Putamen (tissue), 1 donor: ENCODE results near the gene OR8B8.
"Not testable (repeated sequence)": the region's sequence is repeated elsewhere in the genome, so short reads cannot be mapped to it uniquely, and the experiment has no call there.

Source experiments
- DNase-seq: peaks from one replicate; pipeline ENCODE4 v3.0.0-alpha.2; 2016; ENCODE audit warnings: low spot score

OR8B8 gene, protein sequence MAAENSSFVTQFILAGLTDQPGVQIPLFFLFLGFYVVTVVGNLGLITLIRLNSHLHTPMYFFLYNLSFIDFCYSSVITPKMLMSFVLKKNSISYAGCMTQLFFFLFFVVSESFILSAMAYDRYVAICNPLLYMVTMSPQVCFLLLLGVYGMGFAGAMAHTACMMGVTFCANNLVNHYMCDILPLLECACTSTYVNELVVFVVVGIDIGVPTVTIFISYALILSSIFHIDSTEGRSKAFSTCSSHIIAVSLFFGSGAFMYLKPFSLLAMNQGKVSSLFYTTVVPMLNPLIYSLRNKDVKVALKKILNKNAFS

DNA sequence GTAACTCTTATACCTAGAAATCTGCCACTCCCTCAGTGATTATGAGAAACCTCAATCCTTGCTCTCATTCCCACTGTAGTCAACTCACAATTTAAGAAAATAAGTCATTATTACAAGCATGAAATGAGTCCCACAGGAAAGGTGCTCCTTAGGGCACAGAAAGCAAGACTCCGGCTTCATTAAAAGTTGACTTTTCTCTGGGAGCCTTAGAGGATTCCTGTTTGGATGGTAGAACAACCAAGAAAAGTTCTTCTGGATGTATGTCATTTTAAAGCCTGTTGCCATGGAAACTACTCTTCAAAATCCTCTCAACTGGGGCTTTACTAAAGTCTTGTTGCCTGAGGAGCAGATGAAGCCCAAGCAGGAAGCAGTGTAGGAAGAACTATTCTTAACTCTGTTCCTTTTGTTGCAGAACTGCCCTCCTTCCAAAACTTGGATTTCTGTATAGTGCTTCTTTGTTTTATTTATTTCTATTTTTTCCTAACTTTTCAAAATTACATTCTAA is at the start of gene OR8B8:
Gene OR8B8 (minus strand): TSS at position 51 of the 505 bp plus-strand sequence. CDS start 4,611 bp downstream, outside the sequence.
- no peak for DNase-seq

DNA sequence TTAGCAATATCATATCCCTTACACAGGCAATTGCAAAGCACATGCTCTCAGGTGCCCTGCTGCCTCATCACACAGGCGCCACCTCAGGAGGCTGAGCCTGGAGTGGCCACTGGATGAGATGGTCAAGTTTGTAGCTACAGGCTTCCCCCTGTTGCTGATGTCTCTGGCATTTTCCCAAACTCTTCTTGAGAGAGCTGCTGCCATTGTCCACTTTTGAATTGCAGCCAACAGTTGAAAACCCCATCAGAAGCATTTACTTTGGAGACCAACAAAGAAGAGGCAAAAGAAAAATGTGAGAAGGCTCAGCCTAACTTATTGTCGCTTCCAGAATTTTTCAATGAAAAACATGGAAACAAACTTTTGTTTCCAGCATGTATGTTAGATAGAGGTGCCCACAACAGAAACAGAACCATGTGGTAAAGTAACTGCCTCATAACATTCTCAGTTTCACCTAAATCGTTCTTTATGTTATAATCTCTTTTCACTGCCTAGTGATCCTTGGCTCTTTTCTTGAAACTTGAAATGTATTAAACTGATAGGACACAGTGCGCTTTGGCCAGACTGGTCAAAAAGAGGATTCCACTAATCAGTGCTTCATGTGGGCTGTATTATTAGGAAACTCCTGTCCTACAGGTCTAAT is 47.6 kb upstream of the OR8B8 start:
- no peak for DNase-seq

DNA sequence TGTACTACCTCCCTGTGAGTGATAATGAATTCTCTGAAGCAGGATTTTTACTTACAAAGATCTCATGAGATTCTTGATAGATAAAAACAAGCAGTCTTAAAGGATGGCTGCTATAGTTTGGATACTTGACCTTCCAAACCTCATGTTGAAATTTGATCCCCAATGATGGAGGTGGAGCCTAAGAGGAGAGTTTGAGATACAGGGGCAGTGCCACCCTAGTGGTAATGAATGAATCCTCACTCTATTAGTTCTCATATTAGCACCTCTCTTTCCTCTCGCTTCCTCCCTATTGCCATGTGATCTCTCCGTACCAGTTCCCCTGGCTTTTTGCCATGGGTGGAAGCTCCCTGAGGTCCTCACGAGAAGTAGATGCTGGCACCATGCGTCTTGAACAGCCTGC is 37.9 kb upstream of the OR8B8 start:
- no peak for DNase-seq

DNA sequence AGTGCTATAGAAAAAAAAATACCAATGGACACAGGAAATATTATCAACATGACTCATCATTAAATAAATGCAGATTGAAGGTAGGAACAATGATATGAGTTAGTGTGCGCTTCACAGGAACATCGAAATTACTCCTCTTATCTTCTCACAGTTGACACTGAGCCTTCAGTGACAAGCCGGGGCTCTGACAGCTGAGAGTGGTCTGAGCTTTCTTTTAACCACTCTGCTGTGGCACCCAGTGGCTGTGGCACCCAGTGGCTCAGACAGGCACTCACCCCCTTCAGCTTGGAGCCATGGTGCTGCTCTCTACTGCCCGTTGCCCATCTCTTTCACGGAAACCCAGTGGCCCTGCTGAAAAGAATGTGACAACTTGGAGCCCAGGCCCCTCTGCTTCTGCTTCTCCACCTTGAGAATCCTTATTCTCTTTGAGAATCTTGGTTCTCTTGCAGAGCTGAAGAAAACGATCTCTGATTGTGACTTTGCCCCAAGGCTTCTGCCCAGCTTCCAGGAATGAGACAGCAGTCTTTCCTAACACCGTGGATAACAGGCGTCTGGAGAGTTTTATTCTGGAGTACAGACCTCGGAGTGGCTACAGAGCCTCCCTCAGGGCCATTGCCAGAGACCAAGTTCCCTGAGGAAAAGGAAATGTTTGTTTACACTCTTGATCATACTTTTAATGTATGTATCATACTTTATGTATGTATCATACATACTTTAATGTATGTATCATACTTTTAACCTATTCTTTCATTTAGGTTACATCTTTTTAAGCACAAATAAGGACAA is 37.1 kb upstream of the OR8B8 start:
- DNase-seq = no peak

DNA sequence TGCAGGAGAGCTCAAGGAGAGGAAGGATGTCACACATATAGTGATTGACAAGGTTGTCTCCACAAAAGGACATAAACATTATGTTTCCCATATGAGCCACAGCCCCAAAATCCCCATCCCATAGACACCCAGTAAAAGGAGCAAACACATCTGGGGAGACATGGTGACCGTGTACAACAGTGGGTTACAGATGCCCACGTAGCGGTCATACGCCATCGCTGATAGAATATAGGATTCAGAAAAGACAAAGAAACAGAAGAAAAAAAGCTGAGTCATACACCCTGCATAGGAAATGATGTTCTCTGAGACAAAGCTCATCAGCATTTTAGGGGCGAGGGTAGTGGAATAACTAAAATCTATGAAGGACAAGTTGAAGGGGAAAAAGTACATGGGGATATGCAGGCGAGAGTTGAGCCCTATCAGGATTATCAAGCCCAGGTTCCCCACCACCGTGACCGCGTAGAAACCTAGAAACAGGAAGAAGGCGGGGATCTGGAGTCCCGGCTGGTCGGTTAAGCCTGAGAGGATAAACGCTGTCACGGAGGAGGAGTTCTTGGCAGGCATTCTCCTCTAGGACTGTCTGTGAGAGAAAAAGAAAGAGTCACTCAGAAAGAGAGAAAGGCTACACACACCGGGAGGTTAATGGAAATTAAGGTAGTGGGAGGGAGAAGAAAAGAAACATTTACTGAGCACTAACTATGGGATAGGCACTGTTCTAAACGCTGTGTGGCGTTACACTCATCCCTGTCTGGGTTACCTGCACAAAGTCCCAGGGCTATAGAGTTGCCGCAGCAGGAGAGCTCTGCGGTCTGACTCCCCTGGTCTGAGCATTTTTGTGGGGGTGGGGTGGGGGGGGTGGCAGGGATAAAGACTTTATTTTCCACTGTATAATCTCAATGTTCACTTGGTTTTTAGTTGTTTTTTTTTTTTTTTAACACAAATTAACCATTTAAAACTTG is 36.1 kb upstream of the OR8B8 start:
- DNase-seq = peak; percentile 53

DNA sequence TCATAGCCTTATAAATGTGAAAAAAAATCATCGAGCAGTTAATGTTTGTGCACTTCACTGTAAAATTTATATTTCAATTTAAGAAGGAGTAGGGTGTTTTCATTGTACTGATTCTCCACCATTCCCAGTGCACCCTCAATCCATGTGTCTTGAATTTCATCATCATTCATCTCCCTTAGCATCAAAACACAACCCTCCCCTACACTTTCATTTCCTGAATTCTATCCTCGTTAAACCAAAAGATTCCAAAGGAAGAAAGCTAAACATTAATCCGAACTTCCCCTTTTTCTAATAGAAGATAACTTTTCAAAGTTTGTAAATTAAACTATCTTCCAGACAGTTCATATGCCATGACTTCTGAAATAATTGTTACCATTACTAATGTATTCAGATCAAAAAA is 34.1 kb upstream of the OR8B8 start:
- DNase-seq = no peak

DNA sequence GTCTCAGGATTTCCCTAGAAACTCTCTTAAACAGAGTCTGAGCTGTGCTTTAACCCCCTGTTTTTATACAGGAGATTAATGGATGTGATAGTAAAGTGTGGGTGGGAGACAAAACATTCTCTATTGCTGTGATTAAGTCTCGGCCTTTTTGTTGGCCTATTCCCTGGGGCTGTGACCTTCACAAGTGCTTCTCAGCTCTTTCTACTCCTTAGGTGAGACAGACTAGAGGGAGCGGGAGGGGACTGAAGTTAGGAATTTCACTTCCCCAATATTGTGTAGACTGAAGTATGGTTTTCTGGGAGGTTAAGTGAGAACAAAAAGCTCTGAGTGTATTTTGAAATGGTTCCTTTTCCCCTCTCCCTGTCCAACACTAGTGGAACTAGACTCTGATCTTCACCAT is 29.8 kb upstream of the OR8B8 start:
- no peak for DNase-seq

DNA sequence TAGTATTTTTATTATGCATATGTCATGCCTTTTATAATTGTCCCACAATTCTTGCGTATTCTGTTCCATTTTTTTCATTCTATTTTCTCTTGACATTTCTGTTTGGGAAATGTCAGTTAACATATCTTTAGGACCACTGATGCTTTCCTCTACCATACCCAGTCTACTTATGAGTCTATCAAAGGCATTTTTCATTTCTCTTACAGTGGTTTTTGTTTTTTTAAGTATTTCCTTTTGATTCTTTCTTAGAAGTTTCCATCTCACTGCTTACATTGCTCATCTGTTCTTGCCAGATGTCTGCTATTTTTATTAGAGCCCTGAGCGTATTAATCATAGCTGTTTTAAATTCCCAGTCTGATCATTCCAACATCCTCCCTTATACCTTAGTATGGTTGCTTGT is 29.3 kb upstream of the OR8B8 start:
- DNase-seq = no peak

DNA sequence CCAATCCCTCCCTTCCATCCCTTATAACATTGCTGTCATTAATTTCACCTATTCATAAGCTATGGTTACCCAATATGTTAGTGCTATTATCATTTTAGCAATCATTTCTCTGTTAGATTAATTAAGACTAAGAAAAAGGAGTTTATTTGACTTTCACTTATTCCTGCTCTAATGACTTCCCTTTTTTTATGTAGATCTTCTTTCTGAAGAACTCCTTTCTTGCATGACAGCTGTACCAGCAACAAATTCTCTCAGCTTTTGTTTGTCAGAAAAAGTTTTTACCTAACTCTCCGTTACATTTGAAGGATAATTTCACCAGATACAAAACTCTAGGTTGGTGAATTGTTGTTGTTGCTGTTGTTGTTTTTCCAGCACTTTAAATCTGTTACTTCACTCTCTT is 28.6 kb upstream of the OR8B8 start:
- DNase-seq = no peak

DNA sequence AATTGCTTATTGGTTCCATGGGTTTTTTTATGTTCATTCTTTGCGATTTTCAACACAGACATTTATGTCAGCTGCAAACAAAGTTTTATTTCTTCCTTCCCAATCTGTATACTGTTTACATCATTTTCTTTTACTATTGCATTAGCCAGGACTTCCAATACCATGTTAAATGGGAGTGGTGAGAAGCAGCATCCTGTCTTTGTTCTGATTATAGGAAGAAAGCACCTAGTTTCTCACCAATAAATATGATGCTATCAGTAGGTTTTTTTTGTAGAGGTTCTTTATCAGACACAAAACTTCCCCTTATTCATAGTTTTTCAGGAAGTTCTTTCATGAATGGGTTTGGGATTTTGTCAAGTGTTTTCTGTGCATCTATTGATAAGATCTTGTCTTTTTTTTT is 28.0 kb upstream of the OR8B8 start:
- DNase-seq = no peak

DNA sequence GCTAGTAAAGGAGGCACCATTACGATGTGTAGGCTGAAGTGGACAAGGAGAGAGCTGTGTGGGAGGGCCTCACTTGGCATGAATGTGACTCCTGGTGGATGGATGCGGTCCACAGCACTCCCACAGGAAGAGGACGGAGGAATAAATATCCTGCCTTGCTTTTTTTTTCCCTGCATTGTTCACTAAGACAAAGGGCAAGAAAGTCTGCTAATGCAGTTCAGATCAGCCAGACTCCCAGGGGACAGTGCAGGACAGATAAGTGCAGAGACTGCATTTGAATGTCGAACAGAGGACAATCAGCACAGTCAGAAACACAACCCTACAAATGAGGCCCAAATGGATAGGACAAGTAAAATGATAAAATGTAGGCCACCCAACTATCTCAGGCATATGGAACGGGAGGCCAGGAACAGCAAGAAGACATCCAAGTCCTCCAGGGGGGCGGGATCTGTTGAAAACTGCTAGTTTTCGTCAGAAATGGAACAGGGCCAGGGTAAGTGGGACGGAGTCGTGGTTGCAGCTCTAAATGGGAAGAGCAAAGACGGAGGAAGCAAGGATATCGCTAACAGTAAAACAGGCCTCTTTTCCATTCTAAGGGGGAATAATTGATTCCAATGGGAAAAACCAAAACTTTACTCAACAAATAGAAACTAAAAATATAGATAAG is 25.2 kb upstream of the OR8B8 start:
- no peak for DNase-seq

DNA sequence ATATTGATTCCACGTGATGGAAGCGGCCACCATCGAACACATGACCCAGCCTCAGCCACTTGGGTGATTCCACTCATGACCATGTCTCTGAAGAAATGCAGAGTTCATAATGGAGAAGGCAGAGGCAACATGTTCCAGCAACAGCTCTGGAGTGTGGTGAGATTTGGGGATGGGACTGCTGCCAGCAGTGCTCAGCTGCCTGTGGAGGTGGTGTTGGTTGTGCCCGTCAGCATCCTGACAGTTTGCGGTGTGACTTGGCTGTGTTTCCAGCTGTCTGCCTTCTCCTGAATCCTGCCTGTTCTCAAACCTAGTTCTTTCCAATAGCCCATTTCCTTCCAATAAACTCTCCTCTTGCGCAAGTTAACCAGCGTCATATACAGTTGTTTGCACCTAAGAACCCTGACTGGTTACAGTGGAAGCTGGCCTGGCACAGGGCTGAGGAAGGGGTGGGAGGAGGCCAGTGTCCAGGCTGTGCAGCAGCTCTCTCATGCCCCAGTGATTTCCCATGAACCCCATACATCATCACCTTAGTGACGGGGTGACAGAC is 22.0 kb upstream of the OR8B8 start:
- no peak for DNase-seq

DNA sequence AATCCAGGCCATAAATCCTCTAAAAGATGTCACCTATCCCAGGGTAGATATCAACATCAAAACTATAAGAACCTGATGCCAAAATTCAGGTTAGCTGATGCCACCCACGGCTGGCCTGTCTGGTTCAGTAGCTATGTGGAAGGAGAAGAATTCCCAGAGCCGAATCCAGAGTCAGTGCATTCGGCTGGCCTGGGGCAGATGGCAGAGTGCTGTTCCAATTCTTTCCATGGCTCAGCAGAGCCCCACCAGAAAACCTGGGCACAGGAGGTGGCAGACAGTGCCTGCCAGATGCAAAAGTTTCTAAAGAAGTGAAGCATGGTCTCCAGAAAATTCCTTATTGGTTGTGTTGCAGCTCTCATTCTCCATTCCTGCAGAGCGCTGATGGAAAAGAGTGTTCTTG is 19.9 kb upstream of the OR8B8 start:
- no peak for DNase-seq

DNA sequence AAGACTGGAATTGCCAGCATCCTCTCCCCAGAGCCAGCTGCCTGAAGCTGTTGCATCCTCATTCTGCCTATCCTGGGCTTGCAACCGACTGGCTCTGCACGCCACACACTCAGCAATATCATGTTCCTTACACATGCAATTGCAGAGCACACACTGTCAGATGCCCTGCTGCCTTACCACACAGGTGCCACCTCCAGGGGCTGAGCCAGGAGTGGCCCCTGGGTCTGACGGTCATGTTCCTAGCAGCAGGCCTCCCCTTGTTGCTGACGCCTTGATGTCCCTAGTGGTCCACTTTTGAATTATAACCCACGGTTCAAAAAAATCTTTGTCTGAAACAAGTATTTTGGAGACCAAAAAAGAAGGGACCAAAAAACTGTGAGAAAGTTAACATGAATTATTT is 18.5 kb upstream of the OR8B8 start:
- no peak for DNase-seq

DNA sequence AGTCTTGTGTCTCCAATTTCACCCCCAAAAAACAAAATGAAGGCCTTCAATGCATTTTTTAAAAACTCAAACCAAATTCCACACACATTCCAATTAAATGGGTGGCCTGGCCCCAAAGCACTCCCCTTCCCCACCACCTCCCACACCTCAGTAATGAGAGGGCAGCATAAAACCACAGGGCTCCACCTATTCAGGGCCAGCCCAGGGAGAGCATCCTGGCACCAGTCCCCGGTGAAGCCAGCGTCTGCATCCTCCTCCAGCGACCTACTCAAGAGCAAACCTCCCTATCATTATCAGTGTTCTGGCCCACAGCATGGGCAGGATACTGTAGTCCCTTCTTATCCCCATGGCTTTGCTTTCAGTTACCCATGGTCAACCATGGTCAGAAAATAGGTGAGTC is 17.8 kb upstream of the OR8B8 start:
- DNase-seq = no peak

DNA sequence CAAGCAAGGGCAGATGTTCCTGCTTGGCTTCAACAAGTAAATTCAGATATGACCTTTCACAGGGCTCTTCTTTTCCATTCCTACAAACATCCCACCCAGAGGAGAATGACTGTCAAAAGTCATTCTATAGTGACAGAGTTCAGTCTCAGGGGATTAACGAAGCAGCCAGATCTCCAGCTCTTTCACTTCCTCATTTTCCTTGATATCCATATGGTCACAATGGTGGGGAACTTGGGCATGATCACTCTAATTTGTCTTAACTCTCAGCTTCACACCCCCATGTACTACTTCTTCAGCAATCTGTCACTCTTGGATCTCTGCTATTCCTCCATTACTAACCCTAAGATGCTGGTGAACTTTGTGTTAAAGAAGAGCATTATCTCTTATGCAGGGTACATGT is 15.0 kb upstream of the OR8B8 start:
- no peak for DNase-seq

DNA sequence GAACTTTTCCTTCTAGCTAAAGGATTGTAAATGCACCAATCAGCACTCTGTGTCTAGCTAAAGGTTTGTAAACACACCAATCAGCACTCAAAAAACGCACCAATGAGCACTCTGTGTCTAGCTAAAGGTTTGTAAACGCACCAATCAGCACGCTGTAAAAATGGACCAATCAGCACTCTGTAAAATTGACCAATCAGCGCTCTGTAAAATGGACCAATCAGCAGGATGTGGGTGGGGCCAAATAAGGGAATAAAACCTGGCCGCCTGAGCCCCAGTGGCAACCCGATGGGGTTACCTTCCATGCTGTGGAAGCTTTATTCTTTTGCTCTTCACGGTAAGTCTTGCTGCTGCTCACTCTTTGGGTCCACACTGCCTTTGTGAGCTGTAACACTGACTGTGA is 13.9 kb upstream of the OR8B8 start:
- not testable (repeated sequence) for DNase-seq

DNA sequence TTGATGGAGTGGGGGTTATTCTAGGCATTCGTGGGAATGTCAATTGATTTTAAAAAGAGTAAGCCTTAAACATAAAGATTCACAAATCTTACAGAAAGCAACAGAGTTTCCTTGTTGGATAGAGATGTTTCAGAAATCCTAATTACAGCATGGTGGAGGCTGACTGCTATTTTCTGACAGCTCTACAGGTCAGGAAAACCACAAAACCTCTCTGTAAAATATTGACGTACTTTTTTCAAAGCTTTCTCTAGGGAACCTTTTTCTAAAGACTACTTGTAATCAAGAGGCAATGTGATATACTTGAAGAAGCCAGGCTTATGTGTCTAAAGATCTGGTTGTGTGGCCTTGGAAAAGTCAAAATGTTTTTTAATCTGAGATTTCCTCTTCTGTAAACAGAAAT is 9.1 kb upstream of the OR8B8 start:
- no peak for DNase-seq

DNA sequence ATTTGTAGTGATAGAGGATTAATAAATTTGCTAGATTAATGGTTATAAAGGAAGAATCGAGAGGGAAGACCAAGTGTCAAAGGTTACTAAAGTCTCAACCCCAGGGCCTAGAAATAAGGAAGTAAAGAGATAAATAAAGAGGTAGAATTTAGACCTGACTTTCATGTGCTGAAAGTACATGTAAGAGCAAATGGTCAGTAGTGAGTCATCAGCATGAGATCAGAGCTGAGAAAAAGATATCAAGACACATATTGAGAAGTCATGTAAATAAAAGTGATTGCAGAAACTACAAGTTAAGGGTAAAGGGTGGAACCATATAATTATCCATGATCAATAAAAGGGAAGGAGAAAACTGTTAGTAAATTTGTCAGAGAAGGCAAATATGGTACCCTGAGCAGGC is 1.4 kb upstream of the OR8B8 start:
- DNase-seq = no peak

DNA sequence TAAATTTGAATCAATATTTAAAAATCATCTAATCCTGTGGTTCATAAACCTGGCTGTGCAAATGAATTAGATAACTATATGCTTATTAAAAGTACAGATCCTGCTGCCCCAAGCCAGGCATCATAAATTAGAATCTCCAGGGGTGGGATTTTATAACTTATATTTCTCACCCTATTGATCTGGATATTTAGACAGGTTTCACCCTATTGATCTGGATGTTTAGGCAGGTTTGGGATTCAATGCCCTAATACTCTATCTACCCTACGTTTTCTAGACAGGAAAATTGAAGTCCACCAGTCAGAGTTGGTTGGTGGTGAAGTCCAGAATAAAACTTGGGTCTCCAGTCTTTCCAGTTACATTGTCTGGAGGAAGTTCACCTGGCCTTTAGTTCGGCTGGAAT is 2.6 kb downstream of the OR8B8 start:
- DNase-seq = no peak

DNA sequence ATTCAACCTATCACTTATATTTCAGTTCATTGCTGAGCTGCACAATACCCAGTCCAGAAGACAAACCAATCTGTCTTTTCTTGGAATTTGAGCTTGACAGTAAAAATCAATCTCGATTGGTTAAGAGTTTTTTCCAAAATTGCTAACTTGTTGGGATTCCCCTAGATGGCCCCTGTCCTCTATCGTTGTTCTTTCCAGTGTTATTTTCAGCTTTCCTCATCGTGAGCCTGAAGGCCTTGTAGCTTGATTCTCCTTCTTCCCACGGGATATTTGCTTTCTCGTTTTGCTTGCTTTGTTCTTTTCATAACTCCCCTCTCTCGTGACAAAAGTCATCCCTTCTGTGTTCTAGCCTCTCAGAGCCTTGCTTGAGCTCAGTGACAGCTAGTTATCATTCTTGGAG is 3.1 kb downstream of the OR8B8 start:
- DNase-seq = no peak
